ENCODE data around the gene CADPS2. TPM values are rescaled to one million over a fixed set of nuclear protein-coding genes. Genes with fewer than 3 reads are reported as not detected.

CADPS2 gene
- total and polyA plus RNA-seq, 2 of the 8 experiments (the other 6 are each of a cell fraction or from before 2014, with no cell fraction given) = 8.9 to 22.3 TPM

DNA sequence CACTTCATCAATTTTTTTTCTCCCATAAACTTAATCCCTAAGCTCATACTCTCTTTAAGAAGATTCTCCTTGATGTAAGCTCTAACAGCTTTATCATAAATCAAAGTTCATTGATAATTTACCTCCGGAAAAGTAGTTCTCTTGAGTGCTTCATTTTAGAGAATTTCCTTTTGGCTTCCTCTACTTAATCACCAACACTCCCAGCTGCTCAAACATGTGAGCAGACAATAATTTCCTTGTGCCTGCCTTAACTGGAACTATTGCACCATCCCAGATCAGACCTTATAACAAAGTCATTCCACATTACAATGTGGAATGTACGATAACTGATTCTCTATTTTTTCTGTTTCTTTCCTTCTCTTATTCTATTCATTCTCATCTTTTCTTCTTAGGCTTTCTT lies 587.6 kb downstream of the CADPS2 start (continued):
- TF ChIP-seq, protein P1, sequence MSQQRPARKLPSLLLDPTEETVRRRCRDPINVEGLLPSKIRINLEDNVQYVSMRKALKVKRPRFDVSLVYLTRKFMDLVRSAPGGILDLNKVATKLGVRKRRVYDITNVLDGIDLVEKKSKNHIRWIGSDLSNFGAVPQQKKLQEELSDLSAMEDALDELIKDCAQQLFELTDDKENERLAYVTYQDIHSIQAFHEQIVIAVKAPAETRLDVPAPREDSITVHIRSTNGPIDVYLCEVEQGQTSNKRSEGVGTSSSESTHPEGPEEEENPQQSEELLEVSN (IDR thresholded peaks at IDR 0.05) = no peak
- TF ChIP-seq JUND (IDR thresholded peaks at IDR 0.05; ENCODE audit: low read length) = no peak
- no peak for TF ChIP-seq EGR1 (IDR thresholded peaks at IDR 0.05; ENCODE audit: borderline replicate concordance, low read depth, low read length)
- TF ChIP-seq MAFK (IDR thresholded peaks at IDR 0.05; ENCODE audit: low read depth, low read length) = no peak
- TF ChIP-seq CHD2 (IDR thresholded peaks at IDR 0.05; ENCODE audit: low read length) = no peak
- no peak for TF ChIP-seq EZH2 (IDR thresholded peaks at IDR 0.05; ENCODE audit: low read depth, low read length, severe bottlenecking)
- TF ChIP-seq FOSL1 (IDR thresholded peaks at IDR 0.05; ENCODE audit: insufficient read depth, low read depth, low read length) = no peak
- TF ChIP-seq SIX5 (IDR thresholded peaks at IDR 0.05; ENCODE audit: low read depth, low read length) = no peak

Measured in H1 (cell line).